Fibroblast of lung (primary cell): ENCODE measurements around the gene POLR2F. TPM values are rescaled to one million over a fixed set of nuclear protein-coding genes. Genes with fewer than 3 reads are reported as not detected.

Experiments
- DNase-seq, 2 donors: peaks; one replicate each; pipeline versions ENCODE4 v3.0.0 to v3.0.0-alpha.2; 2010; ENCODE audit warnings: low read depth in 2 of 2
- H2AFZ ChIP-seq: 2 replicates; pipeline ENCODE4 v1.5.1; 2012; ENCODE audit warnings: low read length, control low read depth, inconsistent platforms
- H3K27ac ChIP-seq: 2 replicates; pipeline ENCODE4 v1.5.1; 2011; ENCODE audit warnings: low read length, control low read depth; ENCODE audit not compliant: insufficient read depth
- H3K27me3 ChIP-seq: 2 replicates; pipeline ENCODE4 v1.5.1; 2011; ENCODE audit warnings: mild to moderate bottlenecking, low read length; ENCODE audit not compliant: control insufficient read depth, insufficient read depth
- H3K36me3 ChIP-seq: 2 replicates; pipeline ENCODE4 v1.5.1; 2011; ENCODE audit warnings: low read length; ENCODE audit not compliant: control insufficient read depth, insufficient read depth
- H3K4me1 ChIP-seq: 2 replicates; pipeline ENCODE4 v1.5.1; 2011; ENCODE audit warnings: low read length; ENCODE audit not compliant: control insufficient read depth, insufficient read depth; ENCODE audit errors: extremely low read depth
- H3K4me2 ChIP-seq: 2 replicates; pipeline ENCODE4 v1.5.1; 2011; ENCODE audit warnings: low read length, control low read depth; ENCODE audit not compliant: insufficient read depth; ENCODE audit errors: extremely low read depth
- H3K4me3 ChIP-seq, 4 experiments: fragments of 200-600 bp in 1 of 4; sonication (generic) in 1 of 4; replicated peaks in 1 of 4; 2 replicates each; pipeline ENCODE4 v1.5.1; 2011 to 2016; ENCODE audit warnings: low read length in 4 of 4, low read depth in 3 of 4, mild to moderate bottlenecking in 3 of 4, control low read depth in 2 of 4, inconsistent platforms in 1 of 4, mixed read lengths in 1 of 4; ENCODE audit not compliant: insufficient read depth in 1 of 4; ENCODE audit errors: control extremely low read depth in 1 of 4
- H3K79me2 ChIP-seq: 2 replicates; pipeline ENCODE4 v1.5.1; 2012; ENCODE audit warnings: mild to moderate bottlenecking, low read length, inconsistent platforms; ENCODE audit not compliant: control insufficient read depth, insufficient read depth
- H3K9ac ChIP-seq: 2 replicates; pipeline ENCODE4 v1.5.1; 2011; ENCODE audit warnings: mild to moderate bottlenecking, low read length, control low read depth; ENCODE audit not compliant: insufficient read depth
- H3K9me3 ChIP-seq: 2 replicates; pipeline ENCODE4 v1.5.1; 2012; ENCODE audit warnings: low read depth, low read length; ENCODE audit not compliant: control insufficient read depth, insufficient read depth
- H4K20me1 ChIP-seq: 2 replicates; pipeline ENCODE4 v1.5.1; 2011; ENCODE audit warnings: low read length; ENCODE audit not compliant: control insufficient read depth, insufficient read depth; ENCODE audit errors: extremely low read depth
- EZH2 ChIP-seq: IDR thresholded peaks from 2 replicates; pipeline ENCODE4 v1.5.1; 2012; ENCODE audit warnings: low read length, control low read depth, mild to moderate bottlenecking; ENCODE audit errors: missing control alignments
- polyA plus RNA-seq, 2 donors: library from polyadenylated mRNA; depleted of rRNA in 1 of 2; stranded (reverse) in 1 of 2; unstranded in 1 of 2; fragments of >200 nt; gene quantifications; 2 replicates each; pipeline ENCODE4 v1.2.1, GENCODE V29; 2011 to 2012; ENCODE audit warnings: missing spikeins in 1 of 2
- total RNA-seq: library from RNA; depleted of rRNA; stranded (reverse); fragments of >200 nt; gene quantifications from 2 replicates; pipeline ENCODE4 v1.2.1, GENCODE V29; 2014
- TF ChIP-seq, protein P1 (sequence below), 2 donors: IDR thresholded peaks in 1 of 2; conservative IDR thresholded peaks in 1 of 2; 1 replicate in 1 of 2; 2 replicates in 1 of 2; pipeline ENCODE4 v1.5.1; 2011 to 2012; ENCODE audit warnings: low read length in 2 of 2, control low read depth in 1 of 2, inconsistent platforms in 1 of 2, low read depth in 1 of 2, mild to moderate bottlenecking in 1 of 2

Gene POLR2F
- total and polyA plus RNA-seq, 2 donors (not counting 1 experiment from before 2014, with no cell fraction given) = 31.9 to 82.0 TPM

DNA sequence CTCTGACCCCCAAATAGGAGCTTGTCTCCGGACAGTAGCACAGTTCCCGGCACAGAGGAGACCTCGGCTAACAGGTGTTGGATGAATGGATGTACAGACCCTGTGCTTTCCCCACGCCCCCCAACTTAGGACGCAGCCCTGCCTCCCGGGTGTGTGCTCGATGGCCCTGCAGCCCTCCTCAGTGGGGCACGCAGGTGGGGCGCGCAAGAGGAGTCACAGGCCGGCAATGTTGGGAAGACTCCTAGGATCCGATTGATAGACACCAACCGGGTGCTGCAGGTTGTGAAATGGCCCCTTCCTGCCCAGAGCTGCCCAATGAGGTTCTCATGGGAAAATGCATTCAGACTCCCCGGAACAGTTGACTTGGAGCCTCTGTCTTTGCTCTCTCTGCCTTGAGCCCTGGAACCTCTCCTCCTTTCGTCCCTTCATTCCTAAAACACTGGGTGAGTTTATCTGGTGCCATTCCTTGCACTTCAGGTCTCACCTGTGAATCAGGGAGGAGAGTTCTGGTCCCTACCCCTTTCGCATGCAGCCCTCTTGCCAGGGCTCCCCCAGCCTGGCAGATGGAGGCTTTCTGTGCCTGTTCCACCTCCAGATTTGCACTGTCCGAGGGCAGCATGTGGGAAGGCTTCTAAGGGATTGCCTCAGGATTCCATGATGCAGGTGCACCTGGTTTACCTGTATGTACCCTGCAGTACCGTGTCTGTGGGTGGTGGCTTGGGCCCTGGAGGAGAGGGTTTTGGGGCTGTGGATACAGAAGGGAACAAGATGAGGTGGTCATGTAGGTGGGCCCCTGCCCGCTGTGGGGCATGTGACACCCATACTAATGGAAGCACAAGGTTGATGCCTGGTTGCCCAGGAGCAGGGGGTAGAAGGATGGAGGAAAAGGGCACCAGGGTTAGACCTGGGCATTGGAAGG is 46.2 kb upstream of the POLR2F start:
- Histone ChIP-seq H2AFZ (no peak overlapping the region), H3K79me2 (peaks cover 33% of the 10 kb centered on the region), H3K4me2 (peak overlapping the region; percentile 93), H3K4me1 (peaks cover 31% of the 10 kb centered on the region), H3K9me3 (no peaks in the 10 kb centered on the region), H3K4me3 (peak overlapping the region; percentile 63 to 82 (median 80)), H4K20me1 (no peaks in the 10 kb centered on the region), H3K36me3 (peaks cover 6% of the 10 kb centered on the region), H3K27ac (peak overlapping the region; percentile 65), H3K27me3 (no peaks in the 10 kb centered on the region), H3K9ac (peak overlapping the region; percentile 83)
- no peak for DNase-seq
- TF ChIP-seq, protein P1, sequence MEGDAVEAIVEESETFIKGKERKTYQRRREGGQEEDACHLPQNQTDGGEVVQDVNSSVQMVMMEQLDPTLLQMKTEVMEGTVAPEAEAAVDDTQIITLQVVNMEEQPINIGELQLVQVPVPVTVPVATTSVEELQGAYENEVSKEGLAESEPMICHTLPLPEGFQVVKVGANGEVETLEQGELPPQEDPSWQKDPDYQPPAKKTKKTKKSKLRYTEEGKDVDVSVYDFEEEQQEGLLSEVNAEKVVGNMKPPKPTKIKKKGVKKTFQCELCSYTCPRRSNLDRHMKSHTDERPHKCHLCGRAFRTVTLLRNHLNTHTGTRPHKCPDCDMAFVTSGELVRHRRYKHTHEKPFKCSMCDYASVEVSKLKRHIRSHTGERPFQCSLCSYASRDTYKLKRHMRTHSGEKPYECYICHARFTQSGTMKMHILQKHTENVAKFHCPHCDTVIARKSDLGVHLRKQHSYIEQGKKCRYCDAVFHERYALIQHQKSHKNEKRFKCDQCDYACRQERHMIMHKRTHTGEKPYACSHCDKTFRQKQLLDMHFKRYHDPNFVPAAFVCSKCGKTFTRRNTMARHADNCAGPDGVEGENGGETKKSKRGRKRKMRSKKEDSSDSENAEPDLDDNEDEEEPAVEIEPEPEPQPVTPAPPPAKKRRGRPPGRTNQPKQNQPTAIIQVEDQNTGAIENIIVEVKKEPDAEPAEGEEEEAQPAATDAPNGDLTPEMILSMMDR (conservative IDR thresholded peaks at IDR 0.05 in 1 of 2, IDR thresholded peaks at IDR 0.05 in 1 of 2; ENCODE audit: low read depth in 1 of 2, low read length in 2 of 2) = no peak
- TF ChIP-seq EZH2 = no peak

DNA sequence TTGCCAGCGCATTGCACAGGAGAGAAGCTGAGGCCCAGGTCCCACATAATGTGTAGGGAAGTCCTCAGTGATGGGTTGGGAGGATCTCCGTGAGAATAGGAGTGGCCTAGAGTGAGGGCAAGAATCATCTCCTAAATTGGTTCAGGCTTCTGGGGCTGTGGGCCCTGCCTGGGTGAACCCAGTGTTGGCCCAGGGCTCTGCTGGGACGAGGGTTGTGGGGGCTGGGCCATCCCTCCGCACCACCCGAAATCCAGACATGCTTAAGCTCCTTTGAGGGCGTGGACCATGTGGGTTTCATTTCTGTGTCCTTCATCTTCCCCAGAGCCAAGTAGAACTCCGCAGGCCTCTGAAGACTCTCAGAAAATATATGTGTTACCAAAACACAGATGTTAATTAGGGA is 43.7 kb upstream of the POLR2F start:
- H2AFZ ChIP-seq = no peak overlapping the region
- DNase-seq = no peak
- TF ChIP-seq EZH2 = no peak
- TF ChIP-seq, protein P1 (conservative IDR thresholded peaks at IDR 0.05 in 1 of 2, IDR thresholded peaks at IDR 0.05 in 1 of 2; ENCODE audit: low read depth in 1 of 2, low read length in 2 of 2) = no peak
- no peaks in the 10 kb centered on the region for H3K27me3 ChIP-seq
- no peak overlapping the region for H3K4me2 ChIP-seq
- H4K20me1 ChIP-seq = no peaks in the 10 kb centered on the region
- no peak overlapping the region for H3K9ac ChIP-seq
- H3K9me3 ChIP-seq = no peaks in the 10 kb centered on the region
- no peak overlapping the region for H3K27ac ChIP-seq
- H3K4me1 ChIP-seq = peaks cover 26% of the 10 kb centered on the region
- peaks cover 33% of the 10 kb centered on the region for H3K79me2 ChIP-seq
- no peak overlapping the region for H3K4me3 ChIP-seq
- peaks cover 10% of the 10 kb centered on the region for H3K36me3 ChIP-seq

DNA sequence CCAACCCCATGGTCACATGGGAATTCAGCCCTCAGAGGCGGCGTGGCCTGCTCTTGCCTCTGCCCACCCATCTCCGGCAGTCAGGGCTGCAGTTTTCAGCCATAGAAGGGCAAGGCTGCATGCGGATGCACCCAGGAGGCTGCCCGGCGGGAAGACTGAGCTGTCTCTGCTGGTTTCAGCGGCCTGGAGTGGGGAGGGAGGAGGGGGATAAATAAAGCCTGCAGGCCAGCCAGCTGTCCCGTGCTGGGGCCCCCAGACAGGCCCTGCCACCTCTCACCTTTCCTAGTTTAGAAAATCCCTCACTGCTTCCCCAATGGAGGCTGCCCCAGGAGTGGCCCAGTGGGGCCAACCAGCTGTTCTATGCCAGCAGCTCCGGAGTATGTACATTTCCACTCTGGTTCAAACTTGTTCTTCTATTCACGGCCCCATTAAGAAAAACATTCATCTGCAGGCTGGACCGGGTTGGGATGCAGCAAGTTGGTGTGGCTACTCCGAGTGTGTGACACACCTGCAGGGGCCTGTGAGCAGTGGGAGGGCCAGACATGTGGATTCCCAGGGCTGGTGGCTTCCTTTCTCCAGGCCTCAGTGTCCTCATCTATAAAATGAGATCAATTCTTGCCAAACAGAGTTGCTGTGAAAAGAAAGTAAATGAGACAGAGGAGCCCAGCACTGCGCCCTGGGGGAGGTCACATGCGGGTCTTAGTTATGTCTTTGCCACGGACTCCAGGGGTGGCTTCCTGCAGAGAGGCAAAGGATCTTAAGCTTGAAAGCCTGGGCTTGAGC is 42.4 kb upstream of the POLR2F start:
- Histone ChIP-seq H3K4me2 (no peak overlapping the region), H3K27ac (no peak overlapping the region), H4K20me1 (no peaks in the 10 kb centered on the region), H3K4me1 (peaks cover 18% of the 10 kb centered on the region), H3K36me3 (peaks cover 10% of the 10 kb centered on the region), H3K79me2 (peaks cover 33% of the 10 kb centered on the region), H3K9me3 (no peaks in the 10 kb centered on the region), H3K4me3 (no peak overlapping the region), H2AFZ (no peak overlapping the region), H3K9ac (peak overlapping the region; percentile 2), H3K27me3 (no peaks in the 10 kb centered on the region)
- TF ChIP-seq EZH2 = no peak
- TF ChIP-seq, protein P1 (conservative IDR thresholded peaks at IDR 0.05 in 1 of 2, IDR thresholded peaks at IDR 0.05 in 1 of 2; ENCODE audit: low read depth in 1 of 2, low read length in 2 of 2) = no peak
- DNase-seq = no peak
